C4-2B (cell line): ENCODE data around the gene TSSC4.

ENCODE experiments used
- CTCF ChIP-seq: fragments of 450-650 bp; conservative IDR thresholded peaks from 2 replicates; pipeline ENCODE4 v1.5.1; 2017; ENCODE audit warnings: mild to moderate bottlenecking
- ZFX ChIP-seq: fragments of 450-650 bp; IDR thresholded peaks from 2 replicates; pipeline ENCODE4 v1.6.1; 2017

- no peak for TF ChIP-seq CTCF
- no peak for TF ChIP-seq ZFX
Observed at GRCh38 chr11:2450321-2451041, 49.9 kb downstream of the TSSC4 start.
